ENCODE results near the gene MAP4K3.

GRCh38 chr2:39479696-39480095 lies 42.6 kb upstream of the MAP4K3 start:
- TF ChIP-seq RFX5 (IDR thresholded peaks at IDR 0.05; ENCODE audit: low read depth, low read length), result no peak
- TF ChIP-seq POLR2A (IDR thresholded peaks at IDR 0.05; ENCODE audit: low read depth, low read length), result no peak

All from IMR-90 (cell line).